Keratinocyte (primary cell): ENCODE data around the gene CHRNB4. TPM values are rescaled to one million over a fixed set of nuclear protein-coding genes. Genes with fewer than 3 reads are reported as not detected.

ENCODE experiments used
- DNase-seq: peaks from one replicate; pipeline ENCODE4 v3.0.0-alpha.2; 2011; ENCODE audit warnings: low read depth, missing footprints, low spot score
- FAIRE-seq: peaks from 2 replicates; lab custom pipeline; 2011; peaks lifted over from hg19 to GRCh38; lab: Jason Lieb, UNC
- H2AFZ ChIP-seq: 2 replicates; pipeline ENCODE4 v1.6.0; 2012; ENCODE audit warnings: low read length, control low read depth, inconsistent platforms; ENCODE audit not compliant: control insufficient read depth
- H3K27ac ChIP-seq: 2 replicates; pipeline ENCODE4 v1.5.1; 2011; ENCODE audit warnings: low read length; ENCODE audit not compliant: control insufficient read depth, insufficient read depth
- H3K27me3 ChIP-seq: 3 replicates; pipeline ENCODE4 v1.6.0; 2011; ENCODE audit warnings: low read length; ENCODE audit not compliant: control insufficient read depth, insufficient read depth; ENCODE audit errors: extremely low read depth
- H3K36me3 ChIP-seq, 2 experiments: 2 replicates in 1 of 2; 3 replicates in 1 of 2; pipeline ENCODE4 v1.5.1; 2011; ENCODE audit warnings: low read length in 2 of 2, mild to moderate bottlenecking in 1 of 2; ENCODE audit not compliant: control insufficient read depth in 2 of 2, insufficient read depth in 2 of 2; ENCODE audit errors: extremely low read depth in 1 of 2
- H3K4me1 ChIP-seq: 3 replicates; pipeline ENCODE4 v1.5.1; 2011; ENCODE audit warnings: low read length; ENCODE audit not compliant: control insufficient read depth, insufficient read depth; ENCODE audit errors: extremely low read depth
- H3K4me2 ChIP-seq: 3 replicates; pipeline ENCODE4 v1.6.0; 2011; ENCODE audit warnings: low read depth, low read length; ENCODE audit not compliant: control insufficient read depth, insufficient read depth; ENCODE audit errors: extremely low read depth
- H3K4me3 ChIP-seq, 3 experiments: fragments of 200-600 bp in 1 of 3; sonication (generic) in 1 of 3; 2 replicates in 2 of 3; 3 replicates in 1 of 3; pipeline ENCODE4 v1.5.1; 2011 to 2016; ENCODE audit warnings: low read length in 3 of 3, mild to moderate bottlenecking in 3 of 3, control low read depth in 2 of 3, inconsistent platforms in 1 of 3, low read depth in 1 of 3, mixed read lengths in 1 of 3, mixed run types in 1 of 3, moderate library complexity in 1 of 3; ENCODE audit not compliant: control insufficient read depth in 2 of 3, insufficient read depth in 2 of 3; ENCODE audit errors: extremely low read depth in 1 of 3
- H3K79me2 ChIP-seq: 2 replicates; pipeline ENCODE4 v1.6.0; 2012; ENCODE audit warnings: low read length; ENCODE audit not compliant: control insufficient read depth, insufficient read depth
- H3K9ac ChIP-seq: 3 replicates; pipeline ENCODE4 v1.6.0; 2011; ENCODE audit warnings: low read length; ENCODE audit not compliant: control insufficient read depth, insufficient read depth; ENCODE audit errors: extremely low read depth
- H3K9me1 ChIP-seq: 3 replicates; pipeline ENCODE4 v1.6.0; 2011; ENCODE audit warnings: low read length; ENCODE audit not compliant: control insufficient read depth, insufficient read depth; ENCODE audit errors: extremely low read depth
- H3K9me3 ChIP-seq: 2 replicates; pipeline ENCODE4 v1.5.1; 2012; ENCODE audit warnings: low read depth, low read length; ENCODE audit not compliant: control insufficient read depth
- H4K20me1 ChIP-seq: 3 replicates; pipeline ENCODE4 v1.6.0; 2011; ENCODE audit warnings: low read length; ENCODE audit not compliant: control insufficient read depth, insufficient read depth; ENCODE audit errors: extremely low read depth
- EZH2 ChIP-seq: IDR thresholded peaks from one replicate; pipeline ENCODE4 v1.6.1; 2012; ENCODE audit warnings: inconsistent platforms, mild to moderate bottlenecking, low read length, moderate library complexity
- dilution Hi-C: fragments of 300-500 bp; cut with MboI; formaldehyde crosslinking; loops from one replicate; pipeline ENCODE4 v1.7.0; 2020; ENCODE audit warnings: low sequenced_read_pairs; ENCODE audit not compliant: extremely low pct_ligation_motif_present
- polyA plus RNA-seq, 5 experiments: library from polyadenylated mRNA; depleted of rRNA in 3 of 5; stranded (reverse) in 3 of 5; stranded (forward) in 1 of 5; unstranded in 1 of 5; fragments of >200 nt; gene quantifications; 1 replicate in 1 of 5; 2 replicates in 3 of 5; 3 replicates in 1 of 5; pipeline versions ENCODE4 v1.2.1 to v1.2.3, GENCODE V29; 2011 to 2012; ENCODE audit warnings: missing spikeins in 2 of 5, low read depth in 1 of 5, low replicate concordance in 1 of 5
- TF ChIP-seq, protein P1 (sequence below), 3 experiments: IDR thresholded peaks in 1 of 3; conservative IDR thresholded peaks in 1 of 3; optimal IDR thresholded peaks in 1 of 3; 2 replicates in 2 of 3; 3 replicates in 1 of 3; pipeline versions ENCODE3 to v1.5.1; 2011; ENCODE audit warnings: low read length in 3 of 3, mild to moderate bottlenecking in 3 of 3, moderate library complexity in 2 of 3, control low read depth in 1 of 3, inconsistent platforms in 1 of 3; ENCODE audit not compliant: insufficient read depth in 2 of 3; ENCODE audit errors: extremely low read depth in 1 of 3

The CHRNB4 gene
- polyA plus RNA-seq, 1 donor (not counting 4 experiments of a cell fraction or from before 2014, with no cell fraction given) = 0.04 TPM

DNA sequence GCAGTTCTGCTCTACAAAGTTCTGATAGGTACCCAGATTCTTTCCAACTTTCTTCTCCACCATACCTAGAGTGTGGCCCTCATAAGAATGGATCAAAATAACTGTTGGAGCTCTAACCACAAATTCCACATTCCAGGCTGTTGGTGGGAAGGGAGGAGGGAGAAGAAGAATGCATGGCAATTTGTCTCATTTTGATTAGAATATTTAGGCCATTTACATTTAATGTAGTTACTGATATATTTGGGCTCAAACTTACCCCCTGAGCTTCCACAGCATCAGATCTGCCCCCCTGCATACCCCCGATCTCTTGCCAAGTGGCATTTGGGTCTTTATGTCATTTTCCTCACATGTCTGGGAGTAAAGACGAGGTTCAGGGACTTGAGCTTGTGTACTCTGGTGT is 7.7 kb downstream of the CHRNB4 start:
- no peak overlapping the region for H3K27ac ChIP-seq
- H3K4me2 ChIP-seq = no peak overlapping the region
- peaks cover 6% of the 10 kb centered on the region for H3K4me1 ChIP-seq
- FAIRE-seq (no peak), DNase-seq (no peak)
- H3K27me3 ChIP-seq = peaks cover 5% of the 10 kb centered on the region
- peaks cover 5% of the 10 kb centered on the region for H3K9me3 ChIP-seq
- dilution Hi-C loops = no loop called here
- no peak overlapping the region for H3K4me3 ChIP-seq
- H2AFZ ChIP-seq = no peak overlapping the region
- H3K9ac ChIP-seq = no peak overlapping the region
- H4K20me1 ChIP-seq = no peaks in the 10 kb centered on the region
- no peaks in the 10 kb centered on the region for H3K79me2 ChIP-seq
- TF ChIP-seq, protein P1, sequence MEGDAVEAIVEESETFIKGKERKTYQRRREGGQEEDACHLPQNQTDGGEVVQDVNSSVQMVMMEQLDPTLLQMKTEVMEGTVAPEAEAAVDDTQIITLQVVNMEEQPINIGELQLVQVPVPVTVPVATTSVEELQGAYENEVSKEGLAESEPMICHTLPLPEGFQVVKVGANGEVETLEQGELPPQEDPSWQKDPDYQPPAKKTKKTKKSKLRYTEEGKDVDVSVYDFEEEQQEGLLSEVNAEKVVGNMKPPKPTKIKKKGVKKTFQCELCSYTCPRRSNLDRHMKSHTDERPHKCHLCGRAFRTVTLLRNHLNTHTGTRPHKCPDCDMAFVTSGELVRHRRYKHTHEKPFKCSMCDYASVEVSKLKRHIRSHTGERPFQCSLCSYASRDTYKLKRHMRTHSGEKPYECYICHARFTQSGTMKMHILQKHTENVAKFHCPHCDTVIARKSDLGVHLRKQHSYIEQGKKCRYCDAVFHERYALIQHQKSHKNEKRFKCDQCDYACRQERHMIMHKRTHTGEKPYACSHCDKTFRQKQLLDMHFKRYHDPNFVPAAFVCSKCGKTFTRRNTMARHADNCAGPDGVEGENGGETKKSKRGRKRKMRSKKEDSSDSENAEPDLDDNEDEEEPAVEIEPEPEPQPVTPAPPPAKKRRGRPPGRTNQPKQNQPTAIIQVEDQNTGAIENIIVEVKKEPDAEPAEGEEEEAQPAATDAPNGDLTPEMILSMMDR (optimal IDR thresholded peaks at IDR 0.05 in 1 of 3, IDR thresholded peaks at IDR 0.05 in 1 of 3, conservative IDR thresholded peaks at IDR 0.05 in 1 of 3; ENCODE audit: extremely low read depth in 1 of 3, insufficient read depth in 2 of 3, low read length in 3 of 3) = no peak
- TF ChIP-seq EZH2 = no peak
- no peaks in the 10 kb centered on the region for H3K36me3 ChIP-seq
- H3K9me1 ChIP-seq = no peaks in the 10 kb centered on the region

DNA sequence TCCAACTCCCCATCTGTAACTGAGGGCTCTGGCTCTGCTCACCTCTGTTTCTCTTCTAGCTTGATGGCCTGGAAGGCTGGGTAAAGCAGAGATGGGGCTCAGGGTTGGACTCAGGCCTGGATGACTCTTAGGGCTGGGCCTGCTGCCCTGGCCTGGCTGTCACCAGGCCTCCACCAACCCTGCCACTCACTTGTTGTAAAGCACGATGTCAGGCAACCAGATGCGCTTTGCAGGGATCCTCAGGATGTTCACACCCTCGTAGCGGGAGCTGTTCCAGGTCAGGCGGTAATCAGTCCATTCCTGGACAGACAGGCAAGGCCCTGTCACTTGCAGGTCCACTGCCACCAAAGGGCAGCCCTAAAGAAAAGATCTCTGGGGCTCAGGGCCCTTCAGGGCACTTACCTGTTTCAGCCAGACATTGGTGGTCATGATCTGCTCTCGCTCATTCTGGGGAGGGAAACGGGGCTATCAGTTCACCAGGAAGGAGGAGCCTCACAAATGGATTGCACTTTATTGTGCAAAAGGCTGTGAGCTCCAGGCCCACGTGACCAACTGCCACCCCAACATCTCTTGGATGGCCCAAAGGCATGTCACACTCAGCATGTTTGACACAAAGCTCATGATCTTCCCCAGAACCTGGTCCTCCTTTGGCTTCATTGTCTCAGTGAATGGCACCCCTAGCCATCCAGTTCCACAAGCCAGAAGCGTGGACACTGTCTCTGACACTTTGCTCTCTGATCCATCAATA is 9.9 kb downstream of the CHRNB4 start:
- FAIRE-seq (no peak), DNase-seq (no peak)
- Histone ChIP-seq H4K20me1 (no peaks in the 10 kb centered on the region), H3K27me3 (peaks cover 5% of the 10 kb centered on the region), H3K79me2 (no peaks in the 10 kb centered on the region), H3K9me1 (no peaks in the 10 kb centered on the region), H3K27ac (no peak overlapping the region), H3K4me2 (no peak overlapping the region), H3K9ac (no peak overlapping the region), H3K4me1 (peaks cover 16% of the 10 kb centered on the region), H2AFZ (no peak overlapping the region), H3K9me3 (peaks cover 5% of the 10 kb centered on the region), H3K36me3 (no peaks in the 10 kb centered on the region), H3K4me3 (no peak overlapping the region)
- dilution Hi-C loops = no loop called here
- TF ChIP-seq EZH2 = no peak
- TF ChIP-seq, protein P1 (optimal IDR thresholded peaks at IDR 0.05 in 1 of 3, IDR thresholded peaks at IDR 0.05 in 1 of 3, conservative IDR thresholded peaks at IDR 0.05 in 1 of 3; ENCODE audit: extremely low read depth in 1 of 3, insufficient read depth in 2 of 3, low read length in 3 of 3) = no peak
